Activated T-helper 1 cell treated with Interleukin-2 at 50 U/mL for 16 hours (primary cell): Measurements from ENCODE around the gene AOC2.

ENCODE experiments used
- DNase-seq: peaks from one replicate; pipeline ENCODE4 v3.0.0-alpha.2; 2020; ENCODE audit warnings: low read depth

The AOC2 gene, protein sequence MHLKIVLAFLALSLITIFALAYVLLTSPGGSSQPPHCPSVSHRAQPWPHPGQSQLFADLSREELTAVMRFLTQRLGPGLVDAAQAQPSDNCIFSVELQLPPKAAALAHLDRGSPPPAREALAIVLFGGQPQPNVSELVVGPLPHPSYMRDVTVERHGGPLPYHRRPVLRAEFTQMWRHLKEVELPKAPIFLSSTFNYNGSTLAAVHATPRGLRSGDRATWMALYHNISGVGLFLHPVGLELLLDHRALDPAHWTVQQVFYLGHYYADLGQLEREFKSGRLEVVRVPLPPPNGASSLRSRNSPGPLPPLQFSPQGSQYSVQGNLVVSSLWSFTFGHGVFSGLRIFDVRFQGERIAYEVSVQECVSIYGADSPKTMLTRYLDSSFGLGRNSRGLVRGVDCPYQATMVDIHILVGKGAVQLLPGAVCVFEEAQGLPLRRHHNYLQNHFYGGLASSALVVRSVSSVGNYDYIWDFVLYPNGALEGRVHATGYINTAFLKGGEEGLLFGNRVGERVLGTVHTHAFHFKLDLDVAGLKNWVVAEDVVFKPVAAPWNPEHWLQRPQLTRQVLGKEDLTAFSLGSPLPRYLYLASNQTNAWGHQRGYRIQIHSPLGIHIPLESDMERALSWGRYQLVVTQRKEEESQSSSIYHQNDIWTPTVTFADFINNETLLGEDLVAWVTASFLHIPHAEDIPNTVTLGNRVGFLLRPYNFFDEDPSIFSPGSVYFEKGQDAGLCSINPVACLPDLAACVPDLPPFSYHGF

DNA sequence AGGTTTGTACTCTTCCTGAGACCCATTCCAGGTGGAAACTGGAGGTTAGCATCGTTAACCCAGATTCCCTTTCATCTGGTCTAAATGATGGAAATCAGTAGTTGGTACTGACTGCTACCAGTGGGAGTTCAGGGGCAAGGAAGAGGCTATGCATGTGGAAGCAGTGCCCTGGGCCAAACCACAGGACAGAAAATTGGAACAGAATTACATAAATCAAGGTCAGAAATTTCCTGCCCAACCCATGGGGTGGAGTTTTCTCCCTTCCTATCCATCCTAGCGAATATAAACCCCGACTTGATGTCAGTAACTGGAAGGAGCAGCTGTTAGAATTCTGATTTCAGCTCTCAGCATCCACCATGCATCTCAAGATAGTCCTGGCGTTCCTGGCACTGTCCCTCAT lies at the start of gene AOC2:
AOC2 (plus strand) TSS at position 310 of the 400 bp plus-strand sequence; CDS start at position 357, 47 bp downstream.
- no peak for DNase-seq

DNA sequence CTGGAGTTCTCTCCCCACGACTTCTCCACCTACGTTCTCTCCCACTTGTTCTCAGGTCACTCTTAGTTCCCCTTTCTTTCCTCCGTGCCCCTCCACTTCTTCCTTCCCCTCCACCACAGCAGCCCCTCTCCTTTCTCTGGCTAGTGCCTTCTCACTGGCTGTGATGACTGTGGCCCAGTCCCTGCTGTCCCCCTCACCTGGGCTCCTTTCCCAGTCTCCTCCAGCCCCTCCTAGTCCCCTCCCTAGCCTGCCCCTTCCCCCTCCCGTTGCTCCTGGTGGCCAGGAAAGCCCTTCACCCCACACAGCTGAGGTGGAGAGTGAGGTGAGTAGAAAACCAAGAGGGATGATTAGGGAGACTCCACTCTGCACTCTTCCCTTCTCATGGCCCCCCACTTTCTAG lies 49.3 kb upstream of the AOC2 start:
- DNase-seq, result no peak

DNA sequence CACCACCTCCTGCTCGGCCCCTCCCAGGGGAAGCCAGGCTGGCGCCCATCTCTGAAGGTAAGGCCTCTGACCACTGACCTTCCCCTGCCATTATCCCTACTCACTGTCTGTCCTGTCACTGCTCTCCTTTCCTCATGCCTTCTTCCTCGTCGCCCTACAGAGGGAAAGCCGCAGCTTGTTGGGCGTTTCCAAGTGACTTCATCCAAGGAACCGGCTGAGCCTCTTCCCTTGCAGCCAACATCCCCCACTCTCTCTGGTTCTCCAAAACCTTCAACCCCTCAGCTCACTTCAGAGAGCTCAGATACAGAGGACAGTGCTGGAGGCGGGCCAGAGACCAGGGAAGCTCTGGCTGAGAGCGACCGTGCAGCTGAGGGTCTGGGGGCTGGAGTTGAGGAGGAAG lies 48.9 kb upstream of the AOC2 start:
- no peak for DNase-seq

DNA sequence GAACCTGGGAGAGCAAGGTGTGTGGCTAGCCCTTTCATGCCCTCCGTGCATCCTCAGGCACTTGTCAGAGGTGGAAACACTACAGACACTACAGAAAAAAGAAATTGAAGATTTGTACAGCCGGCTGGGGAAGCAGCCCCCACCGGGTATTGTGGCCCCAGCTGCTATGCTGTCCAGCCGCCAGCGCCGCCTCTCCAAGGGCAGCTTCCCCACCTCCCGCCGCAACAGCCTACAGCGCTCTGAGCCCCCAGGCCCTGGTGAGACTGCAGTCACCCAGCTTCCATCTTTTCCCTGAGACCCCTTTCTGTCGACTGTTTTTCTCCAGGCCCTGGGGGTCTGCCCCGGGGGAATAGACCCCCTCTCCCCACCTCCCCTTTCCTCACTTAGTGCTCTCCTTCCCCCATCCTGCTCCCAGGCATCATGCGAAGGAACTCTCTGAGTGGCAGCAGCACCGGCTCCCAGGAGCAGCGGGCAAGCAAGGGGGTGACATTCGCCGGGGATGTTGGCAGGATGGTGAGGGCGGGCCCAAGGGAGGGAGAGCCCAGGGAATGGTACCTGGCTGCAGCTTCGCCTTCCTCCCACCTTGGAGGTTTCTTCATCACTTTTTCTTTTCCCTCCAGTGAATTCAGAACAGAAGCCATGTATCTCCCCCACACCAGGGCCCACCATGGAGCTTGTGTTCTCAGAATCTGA lies 48.2 kb upstream of the AOC2 start:
- DNase-seq, result no peak

DNA sequence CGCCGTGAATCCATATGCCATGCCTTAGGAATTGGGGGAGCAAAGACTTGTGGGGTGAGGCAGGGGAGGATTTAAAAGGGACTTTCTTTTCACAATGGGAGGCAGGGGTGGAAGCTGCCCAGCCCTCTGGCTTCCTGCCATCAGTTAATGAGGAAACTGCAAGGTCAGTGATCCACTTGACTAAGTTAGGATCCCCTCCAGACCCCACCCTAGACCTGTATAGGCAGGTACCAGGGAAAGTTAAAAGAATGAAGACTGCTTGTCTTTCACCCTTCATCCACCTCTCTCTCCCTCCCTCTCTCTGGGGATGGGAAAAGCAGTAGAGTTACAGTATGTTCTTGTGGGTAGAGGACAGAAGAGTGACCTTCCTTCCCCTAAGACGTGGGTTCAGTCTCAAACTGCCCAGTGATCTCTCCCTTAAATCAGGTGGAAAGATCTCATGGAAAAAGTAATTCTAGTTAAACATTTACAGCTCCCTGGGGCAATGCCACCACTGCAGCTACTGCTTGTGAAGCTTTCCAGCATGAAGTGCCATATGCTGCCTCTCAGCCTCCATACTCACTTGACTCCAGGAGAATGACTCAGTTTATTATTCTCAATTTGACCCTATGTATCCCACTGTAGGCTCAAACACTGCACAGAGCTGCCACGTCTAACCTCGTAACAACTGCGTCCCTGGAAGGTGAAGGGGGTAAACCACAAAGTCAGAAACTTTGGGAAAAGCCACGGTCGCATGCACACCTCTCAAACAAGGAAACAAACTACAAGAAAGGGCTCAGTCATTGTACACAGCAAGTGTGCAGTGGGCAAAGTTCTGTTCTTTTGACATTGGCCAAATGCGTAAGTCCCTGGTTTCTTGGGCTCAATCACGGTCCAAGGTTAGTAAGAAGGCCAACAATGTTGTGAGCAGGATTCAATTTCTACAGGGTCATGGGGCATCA lies 47.0 kb upstream of the AOC2 start:
- DNase-seq, result no peak

DNA sequence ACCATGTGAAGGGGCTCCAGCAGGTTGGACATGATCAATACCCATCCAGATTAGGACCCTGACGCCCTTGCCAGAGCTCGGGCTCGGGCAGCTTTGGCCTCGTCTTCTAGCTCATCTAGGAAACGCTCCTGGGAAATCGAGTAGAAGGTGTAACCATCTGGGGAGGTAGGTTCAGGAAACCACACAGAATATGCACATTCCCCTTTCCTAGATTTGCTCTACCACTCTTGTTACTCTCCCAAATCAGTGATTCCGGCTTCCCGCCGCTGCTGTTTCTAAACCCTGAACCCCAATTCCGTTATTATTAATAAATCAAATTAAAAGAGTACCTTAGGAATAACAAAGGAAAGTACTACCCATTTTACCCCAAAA lies 46.4 kb upstream of the AOC2 start:
- DNase-seq, result no peak

DNA sequence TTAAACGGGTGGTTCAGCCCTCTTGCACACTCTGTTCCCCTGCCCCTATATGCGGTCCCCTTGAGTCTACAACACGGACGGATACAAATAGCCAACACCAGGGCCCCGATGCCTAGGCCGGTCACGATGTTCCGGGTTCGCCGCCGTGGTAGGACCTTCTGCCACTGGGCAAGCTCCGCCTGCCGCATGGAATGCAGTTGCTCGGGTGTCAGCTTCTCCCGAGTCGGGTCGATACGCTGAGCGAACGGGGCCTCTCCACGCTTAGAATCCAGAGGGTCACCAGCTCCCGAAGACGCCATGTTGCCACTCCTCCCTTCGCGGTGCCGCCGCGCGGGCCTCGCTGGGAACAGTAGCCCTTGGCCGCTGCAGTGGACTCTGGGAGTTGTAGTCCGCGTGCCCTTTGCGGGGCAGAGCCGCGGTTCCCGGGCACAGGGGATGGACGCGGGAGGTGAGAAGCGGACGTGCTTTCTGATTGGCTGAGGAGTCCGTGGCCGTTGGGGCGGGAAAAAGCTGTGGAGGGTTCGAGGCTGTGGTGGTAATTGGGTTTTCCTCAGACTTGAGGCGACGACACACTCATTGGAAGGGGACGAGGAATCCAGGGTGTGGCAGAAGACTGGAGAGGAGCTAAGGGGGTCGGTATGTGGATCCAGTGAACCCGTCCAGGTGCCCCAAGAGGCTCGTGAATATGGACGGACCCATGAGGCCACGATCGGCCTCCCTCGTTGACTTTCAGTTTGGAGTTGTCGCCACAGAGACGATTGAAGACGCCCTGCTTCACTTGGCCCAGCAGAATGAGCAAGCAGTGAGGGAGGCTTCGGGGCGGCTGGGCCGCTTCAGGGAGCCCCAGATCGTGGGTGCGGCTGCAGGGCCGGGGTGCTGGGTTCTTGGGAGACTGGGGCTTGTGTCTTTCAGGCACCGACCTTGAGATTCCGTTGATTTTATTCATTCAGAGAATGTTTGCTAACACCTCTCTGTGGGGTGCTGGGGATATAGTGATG lies 45.7 kb upstream of the AOC2 start, which contains the start of the genes CNTD1 and COA3:
CNTD1 (plus strand) TSS at position 479 of the 998 bp plus-strand sequence; CDS start at position 686, 207 bp downstream.
COA3 (minus strand) TSS at position 322 of the 998 bp plus-strand sequence; CDS start at position 299, 23 bp downstream.
- DNase-seq, result peak; percentile 53

DNA sequence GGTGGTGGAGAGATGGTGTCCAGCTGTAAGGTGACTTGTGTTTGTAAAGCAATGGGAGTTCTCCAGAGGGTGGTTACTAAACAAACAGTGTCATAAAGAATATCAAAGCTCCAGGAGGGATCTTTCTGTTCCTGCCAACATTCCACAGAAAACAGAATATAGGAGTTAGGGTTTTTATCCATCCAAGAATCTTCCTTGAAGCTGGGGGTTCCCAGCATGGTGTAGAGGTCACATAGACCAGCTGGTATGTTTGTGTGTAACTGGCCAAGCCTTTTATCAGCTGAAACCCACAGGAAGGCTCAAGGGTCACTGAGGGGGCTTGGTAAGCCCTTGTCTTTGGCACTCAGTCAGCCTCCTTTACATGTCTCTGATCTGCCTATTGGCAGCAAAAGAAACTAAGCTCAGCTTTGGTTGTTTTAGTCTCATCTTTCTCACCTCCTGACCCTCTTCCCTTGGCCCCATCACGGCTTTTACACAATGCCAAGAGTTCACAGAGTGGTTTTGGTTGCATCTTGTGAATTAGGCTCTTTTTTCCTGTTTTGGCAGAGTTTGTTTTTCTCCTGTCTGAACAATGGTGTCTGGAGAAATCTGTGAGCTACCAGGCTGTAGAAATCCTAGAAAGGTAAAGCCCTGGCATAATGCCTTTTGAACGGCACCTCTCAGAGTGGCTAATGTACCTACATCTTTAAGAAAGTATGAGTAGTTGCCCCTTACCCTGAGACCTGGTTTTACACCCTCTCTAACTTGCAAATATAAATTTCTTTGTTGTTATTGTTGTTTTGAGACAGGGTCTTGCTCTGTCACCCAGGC lies 41.1 kb upstream of the AOC2 start:
- DNase-seq, result no peak

DNA sequence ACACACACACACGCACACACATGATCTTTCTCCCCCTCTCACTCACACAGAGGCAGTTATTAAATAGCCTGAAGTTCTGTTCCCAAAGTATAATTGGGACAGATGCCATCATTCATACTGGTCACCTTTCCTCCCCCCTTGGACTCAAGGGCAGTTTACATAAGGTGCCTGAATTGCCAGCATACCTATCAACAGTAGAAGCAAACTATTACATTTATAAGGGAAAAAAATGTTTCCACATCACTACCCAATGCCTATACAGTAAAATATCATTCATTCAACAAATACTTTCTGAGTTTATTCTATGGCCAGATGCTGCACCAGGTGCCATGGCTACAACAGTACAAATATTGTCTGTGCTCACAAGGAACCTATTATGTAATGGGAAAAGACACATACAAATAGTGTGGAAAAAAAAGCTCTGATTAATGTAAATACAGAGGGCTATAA lies 39.4 kb upstream of the AOC2 start:
- DNase-seq, result no peak

DNA sequence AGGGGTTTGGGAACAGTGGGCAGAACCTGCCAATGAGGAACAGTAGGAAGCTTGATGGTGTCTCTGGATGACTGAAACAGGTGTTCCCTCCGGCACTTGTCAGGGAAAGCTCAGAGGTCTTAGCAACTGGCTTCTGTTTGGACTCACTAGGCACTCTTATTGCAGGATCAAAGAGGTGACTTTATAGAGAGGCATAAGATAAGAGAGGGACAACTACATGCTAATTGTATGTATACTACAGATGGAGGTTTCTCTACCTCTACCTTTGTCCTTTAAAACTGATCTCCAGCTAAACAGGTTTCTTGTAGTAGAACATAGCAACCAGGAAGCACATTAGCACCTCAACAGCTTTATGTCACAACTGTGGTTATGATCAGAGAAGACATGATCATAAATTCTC lies 38.1 kb upstream of the AOC2 start:
- DNase-seq, result no peak

DNA sequence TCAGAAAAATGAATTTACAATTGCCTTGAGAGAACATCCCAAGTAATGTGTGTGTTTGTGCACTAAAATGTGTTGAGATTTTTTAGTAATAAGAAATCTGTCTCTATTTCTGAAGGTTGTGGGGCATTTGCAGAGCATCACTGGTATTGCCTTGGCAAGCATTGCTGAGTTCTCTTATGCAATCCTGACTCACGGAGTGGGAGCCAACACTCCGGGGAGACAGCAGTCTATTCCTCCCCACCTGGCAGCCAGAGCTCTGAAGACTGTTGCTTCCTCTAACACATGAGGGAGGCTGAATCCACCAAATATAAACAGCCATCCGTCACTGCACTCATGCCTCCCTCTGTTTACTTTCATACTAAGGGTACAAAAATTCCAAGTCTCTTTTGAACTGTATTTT lies 35.1 kb upstream of the AOC2 start:
- no peak for DNase-seq

DNA sequence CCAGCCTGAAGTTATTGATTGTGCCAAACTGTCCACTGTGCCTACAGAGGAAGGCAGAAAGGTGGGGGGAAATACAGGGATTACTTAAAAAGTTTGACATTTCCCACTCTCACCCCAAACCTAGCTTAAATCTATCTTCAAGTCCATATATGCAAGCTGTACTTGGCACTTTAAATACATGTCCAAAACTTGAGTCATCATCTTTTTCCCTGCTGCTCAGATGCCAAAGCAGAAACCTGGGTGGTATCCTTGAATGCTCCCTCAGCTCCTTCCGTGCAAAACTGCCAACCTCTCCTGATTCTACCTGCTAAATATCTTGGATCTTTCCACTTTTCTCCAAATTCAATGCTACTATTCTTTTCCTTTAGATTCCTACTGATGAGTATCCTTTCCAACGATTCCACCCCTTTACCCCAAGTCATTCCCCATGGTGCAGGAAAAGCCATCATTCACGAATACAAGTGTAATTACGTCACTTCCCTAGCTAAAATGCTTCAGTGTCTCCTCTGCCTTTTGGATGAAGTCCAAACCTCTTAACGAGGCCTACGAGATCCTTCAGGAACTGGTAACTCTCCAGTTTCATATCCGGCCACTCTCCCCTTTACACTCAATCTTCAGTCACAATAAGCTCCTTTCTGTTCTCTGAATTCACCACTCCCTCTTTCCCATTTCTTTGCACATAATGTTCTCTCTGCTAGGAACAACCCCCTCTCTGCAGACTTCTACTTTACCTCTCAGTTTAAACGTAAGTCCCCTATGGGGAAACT lies 29.6 kb upstream of the AOC2 start:
- no peak for DNase-seq

DNA sequence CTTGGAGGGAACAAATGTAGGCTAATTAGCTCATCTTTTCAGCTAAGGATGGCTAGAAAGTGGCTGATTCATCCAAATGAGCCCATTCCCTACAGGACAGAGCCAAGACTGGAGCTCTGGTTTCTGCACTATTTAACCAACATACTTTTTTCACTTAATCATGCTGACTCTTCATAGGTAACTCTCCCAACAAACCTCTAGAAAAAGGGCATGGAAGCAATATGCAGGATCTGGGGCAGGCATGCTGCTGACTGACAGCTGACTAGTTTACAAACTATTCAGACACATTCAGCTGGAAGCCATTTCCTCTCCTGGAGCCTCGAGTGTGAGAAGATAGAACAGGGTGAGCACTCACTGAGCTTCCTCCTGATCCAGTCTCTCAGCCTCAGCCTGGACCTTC lies 26.5 kb upstream of the AOC2 start:
- no peak for DNase-seq

DNA sequence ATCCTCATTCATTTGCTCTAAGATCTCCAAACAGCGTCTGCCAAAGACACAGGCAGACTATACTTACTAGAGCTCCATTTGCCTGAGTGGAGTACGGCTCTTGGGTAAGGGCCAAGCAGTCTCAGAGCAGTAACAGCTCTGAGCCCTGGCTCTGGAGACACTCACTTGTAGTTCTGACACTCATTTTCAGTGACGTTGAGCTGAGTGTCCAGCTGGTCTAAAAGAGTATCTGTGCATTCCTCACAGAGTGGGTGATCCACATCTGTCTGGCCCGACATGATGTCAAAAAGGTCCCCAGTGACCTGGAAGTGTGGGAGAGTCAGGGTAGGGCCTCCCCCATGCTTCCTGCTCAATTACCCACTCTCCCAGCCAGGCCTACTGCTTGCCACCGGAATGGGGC lies 26.0 kb upstream of the AOC2 start:
- no peak for DNase-seq

DNA sequence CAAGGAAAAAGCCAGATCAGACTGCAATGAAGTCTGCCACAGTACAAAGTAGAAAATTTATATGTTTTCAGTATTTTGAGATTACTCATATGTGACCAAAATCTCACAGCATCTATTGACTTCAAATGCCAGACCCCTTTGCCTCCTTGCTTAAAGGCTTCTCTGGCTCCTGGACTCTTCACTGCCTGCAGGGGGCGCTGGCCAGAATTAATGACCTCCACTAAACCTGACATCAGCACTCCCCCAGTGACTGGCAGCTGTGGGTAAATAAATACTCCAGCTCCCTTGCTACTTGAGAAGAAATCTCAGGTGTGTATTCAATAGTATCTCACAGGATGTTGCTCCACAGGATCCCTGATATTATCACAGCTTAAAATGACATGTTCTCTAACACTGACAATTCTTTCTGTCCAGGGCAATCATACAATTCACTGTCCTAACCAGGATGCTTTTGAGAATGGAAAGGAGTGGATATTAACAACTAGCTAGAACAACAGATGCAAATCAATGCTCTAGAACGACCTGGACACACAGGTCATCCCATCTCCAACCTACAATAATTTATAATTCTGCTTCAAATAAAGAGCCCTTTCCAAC lies 24.3 kb upstream of the AOC2 start:
- DNase-seq, result no peak

DNA sequence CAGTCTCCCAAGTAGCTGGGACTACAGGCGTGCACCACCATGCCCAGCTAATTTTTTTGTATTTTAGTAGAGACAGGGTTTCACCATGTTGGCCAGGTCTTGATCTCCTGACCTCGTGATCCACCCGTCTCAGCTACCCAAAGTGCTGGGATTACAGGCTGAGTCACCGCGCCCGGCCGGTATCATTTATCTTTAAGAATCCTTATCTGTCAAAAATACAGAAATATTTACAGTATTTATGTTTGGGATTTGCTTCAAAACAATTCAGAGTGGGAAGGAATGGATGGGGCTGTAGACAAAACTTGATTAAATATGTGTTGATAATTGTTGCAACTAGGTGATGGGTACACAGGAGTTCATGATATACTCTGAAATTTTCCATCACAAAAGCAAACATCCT lies 23.2 kb upstream of the AOC2 start:
- DNase-seq, result no peak

DNA sequence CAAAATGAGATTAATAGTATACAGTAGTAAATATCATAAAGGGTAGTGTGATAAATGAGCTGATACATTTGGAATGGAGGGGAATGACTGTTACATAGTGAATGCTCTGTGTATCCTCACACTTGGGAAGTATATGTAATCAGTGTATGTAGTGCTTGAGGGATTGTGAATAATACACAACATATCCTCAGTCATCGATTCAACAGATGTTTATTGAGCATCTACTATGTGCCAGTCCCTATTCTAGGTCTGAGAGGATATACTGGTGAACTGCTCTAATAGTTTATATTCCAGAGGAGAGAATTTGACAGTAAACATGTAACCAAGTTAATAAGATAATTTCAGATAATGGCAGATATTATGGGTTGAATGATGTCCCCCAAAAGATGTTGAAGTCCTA lies 16.9 kb upstream of the AOC2 start:
- no peak for DNase-seq

DNA sequence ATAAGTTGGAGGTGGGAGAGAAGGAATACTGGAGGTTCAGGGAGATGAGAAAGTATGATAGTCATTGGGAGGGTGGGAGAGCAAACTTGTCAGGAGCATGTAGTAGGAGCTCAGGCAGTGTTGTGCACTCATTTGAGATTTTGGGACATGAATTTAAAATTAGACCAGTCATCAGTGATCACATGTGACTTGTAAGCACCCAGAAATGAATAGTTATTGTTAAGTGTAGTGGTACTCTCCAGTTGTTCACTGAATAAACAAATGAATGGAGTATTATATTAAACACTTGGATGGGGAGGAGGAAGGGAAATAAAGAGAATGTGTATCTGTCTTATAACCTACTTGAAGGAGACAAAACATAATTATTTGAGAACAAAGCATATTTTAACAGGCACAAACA lies 13.4 kb upstream of the AOC2 start:
- DNase-seq, result no peak
